Measurements from ENCODE around the gene LPA.

LPA gene

GRCh38 chr6:160513836-160514235 lies 150.2 kb downstream of the LPA start:
- no peak for DNase-seq

DNA sequence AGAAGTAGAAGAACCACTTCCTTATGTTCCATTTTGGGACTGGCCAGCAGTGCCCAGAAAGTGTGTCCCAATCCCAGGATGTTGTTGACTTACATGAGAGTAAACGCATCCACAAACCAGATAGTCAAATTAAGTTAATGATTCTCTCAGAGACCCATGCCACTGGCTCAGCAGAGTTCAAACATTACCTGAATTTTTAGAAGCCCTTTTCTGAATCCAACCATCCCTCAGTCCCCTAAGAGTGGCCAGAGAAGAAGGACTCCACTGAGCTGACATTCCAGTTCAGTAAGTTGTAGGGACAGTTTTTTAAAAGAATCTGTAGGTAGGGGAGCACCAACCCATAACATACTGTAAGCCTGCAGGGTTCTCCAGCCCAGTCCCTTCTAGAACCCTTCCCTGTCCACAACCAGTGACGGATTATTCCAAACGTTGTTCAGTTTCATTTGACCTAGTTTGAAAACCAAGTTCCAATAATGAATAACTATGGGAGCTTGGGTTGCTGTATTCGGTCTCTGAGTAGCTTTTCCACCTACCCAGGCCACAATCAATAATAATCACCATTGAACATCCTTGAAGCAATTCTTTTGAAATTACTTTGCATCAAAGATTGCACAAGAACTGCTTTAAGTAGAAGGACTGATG lies 153.0 kb downstream of the LPA start:
- DNase-seq, result no peak

DNA sequence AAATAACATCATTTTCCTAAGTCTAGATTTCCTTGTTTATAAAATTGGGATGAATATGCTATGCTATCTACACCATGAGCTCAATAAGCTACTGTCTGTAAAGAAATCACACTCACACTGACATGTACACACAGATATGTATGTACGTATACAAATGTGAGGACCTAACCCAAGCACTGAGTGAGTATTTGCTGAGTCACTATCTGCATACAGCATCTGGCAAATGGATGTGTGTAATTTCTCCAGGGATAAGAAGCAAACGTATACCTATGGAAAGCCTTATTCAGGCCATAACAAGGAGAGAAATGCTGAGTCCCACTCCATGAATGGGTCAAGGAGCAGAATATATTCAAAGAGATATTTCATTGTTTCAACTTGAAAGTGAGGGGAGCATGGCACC lies 153.9 kb downstream of the LPA start:
- no peak for DNase-seq

GRCh38 chr6:160509610-160510009 lies 154.5 kb downstream of the LPA start:
- no peak for DNase-seq

DNA sequence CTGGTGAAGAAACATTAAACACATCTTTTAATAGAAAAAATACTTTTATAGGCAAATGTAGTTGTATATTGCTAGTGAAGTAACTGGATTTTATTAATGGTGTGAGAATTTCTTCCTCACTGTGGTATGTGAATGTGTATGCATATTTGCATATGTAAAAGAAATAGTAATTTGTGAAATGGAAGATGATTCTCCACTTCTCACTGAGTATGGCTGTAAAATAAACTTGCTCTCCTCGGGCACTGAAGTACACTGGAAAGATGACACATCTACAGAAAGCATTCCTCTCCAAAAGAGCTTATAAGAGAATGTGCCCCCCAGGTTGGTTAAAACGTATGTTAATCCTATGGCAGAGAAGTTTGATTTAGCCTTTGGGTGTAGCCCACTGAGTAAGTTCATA lies 155.5 kb downstream of the LPA start:
- no peak for DNase-seq

- no peak for DNase-seq
These were observed 156.7 kb downstream of the LPA start for GRCh38 chr6:160507420-160507819.

DNA sequence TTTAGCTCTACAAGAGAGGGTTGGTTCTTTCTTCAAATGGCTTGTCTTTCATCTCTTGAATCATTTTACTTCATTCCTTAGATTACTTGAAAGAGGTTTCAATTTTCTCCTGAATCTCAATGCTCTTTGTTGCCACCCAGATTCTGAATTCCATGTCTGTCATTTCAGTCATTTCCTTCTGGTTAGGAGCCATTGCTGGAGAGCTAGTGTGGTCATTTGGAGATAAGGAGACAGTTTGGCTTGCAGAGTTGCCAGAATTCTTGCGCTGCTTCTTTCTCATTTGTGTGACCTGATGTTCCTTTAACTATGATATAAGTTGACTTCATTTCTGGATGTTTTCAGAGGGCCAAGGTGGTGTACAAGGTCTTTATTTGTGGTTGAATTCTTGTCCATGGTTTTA lies 158.1 kb downstream of the LPA start:
- no peak for DNase-seq

GRCh38 chr6:160500639-160501038 lies 163.4 kb downstream of the LPA start:
- DNase-seq, result no peak

GRCh38 chr6:160494576-160494975 lies 169.5 kb downstream of the LPA start:
- DNase-seq, result no peak

DNA sequence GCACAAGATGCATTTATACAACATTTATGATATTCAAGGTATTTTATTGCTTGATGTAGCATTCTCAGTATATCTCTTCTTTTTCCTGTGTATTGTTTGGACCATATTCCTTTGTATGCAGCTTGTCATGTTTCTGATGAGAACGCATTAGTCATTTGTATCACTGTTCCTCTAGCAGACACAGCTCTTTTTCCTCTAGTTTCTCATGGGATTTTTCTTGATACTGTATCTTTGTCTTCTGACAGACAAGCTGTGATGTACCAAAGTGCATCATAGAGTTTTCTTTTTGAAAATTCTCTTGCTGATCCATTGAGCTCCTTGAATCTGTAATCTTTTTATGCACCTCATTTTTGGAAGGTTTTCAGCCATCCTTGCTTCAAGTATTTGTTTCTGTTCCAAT lies 175.0 kb downstream of the LPA start:
- no peak for DNase-seq

- DNase-seq, result no peak
These were observed 177.0 kb downstream of the LPA start for GRCh38 chr6:160487116-160487515.
